HepG2 (cell line): ENCODE measurements around the gene CDH23. TPM values are rescaled to one million over a fixed set of nuclear protein-coding genes. Genes with fewer than 3 reads are reported as not detected.

Experiments
- ATF1 ChIP-seq: IDR thresholded peaks from 2 replicates; pipeline ENCODE4 v1.6.1; 2016; ENCODE audit warnings: mild to moderate bottlenecking, control low read depth
- EP300 ChIP-seq, 3 experiments: sonication (generic) in 1 of 3; formaldehyde crosslinking in 1 of 3; IDR thresholded peaks; 2 replicates each; pipeline versions ENCODE4 v1.5.1 to v1.6.1; 2011 to 2020; ENCODE audit warnings: low read depth in 2 of 3, low read length in 2 of 3, borderline replicate concordance in 1 of 3, improper control_type of control experiment in 1 of 3, mild to moderate bottlenecking in 1 of 3, missing genetic modification reagents in 1 of 3, moderate library complexity in 1 of 3
- FOXA1 ChIP-seq, 2 experiments: fragments of 450-650 bp in 1 of 2; sonication (generic) in 1 of 2; formaldehyde crosslinking in 1 of 2; IDR thresholded peaks; 2 replicates each; pipeline versions ENCODE4 v1.4.0 to v1.6.1; 2016 to 2020; ENCODE audit warnings: missing genetic modification reagents in 1 of 2
- HDAC1 ChIP-seq: sonication (generic); formaldehyde crosslinking; IDR thresholded peaks from 2 replicates; pipeline ENCODE4 v1.5.1; 2020; ENCODE audit warnings: mild to moderate bottlenecking, missing genetic modification reagents
- MEIS1 ChIP-seq: sonication (generic); formaldehyde crosslinking; IDR thresholded peaks from 2 replicates; pipeline ENCODE4 v1.9.0; 2021; ENCODE audit warnings: mild to moderate bottlenecking, missing genetic modification reagents, moderate library complexity, borderline replicate concordance
- MTF1 ChIP-seq: sonication (generic); formaldehyde crosslinking; IDR thresholded peaks from 2 replicates; pipeline ENCODE4 v1.5.0; 2020; ENCODE audit warnings: missing genetic modification reagents
- NRL ChIP-seq: sonication (generic); formaldehyde crosslinking; IDR thresholded peaks from 2 replicates; pipeline ENCODE4 v1.5.0; 2020; ENCODE audit warnings: missing genetic modification reagents, mild to moderate bottlenecking, moderate library complexity, borderline replicate concordance
- PRMT3 ChIP-seq: sonication (generic); formaldehyde crosslinking; IDR thresholded peaks from 2 replicates; pipeline ENCODE4 v1.8.1; 2022; ENCODE audit warnings: low read depth, mild to moderate bottlenecking, moderate library complexity, missing genetic modification reagents, borderline replicate concordance
- SAFB2 ChIP-seq: sonication (generic); formaldehyde crosslinking; IDR thresholded peaks from 2 replicates; pipeline ENCODE4 v1.5.1; 2020; ENCODE audit warnings: missing genetic modification reagents, low read depth, mild to moderate bottlenecking, borderline replicate concordance
- SOX5 ChIP-seq: IDR thresholded peaks from 2 replicates; pipeline ENCODE4 v1.6.1; 2016; ENCODE audit warnings: borderline replicate concordance
- TBX3 ChIP-seq: fragments of 450-650 bp; IDR thresholded peaks from 2 replicates; pipeline ENCODE4 v1.6.1; 2017; ENCODE audit warnings: antibody characterized with exemption, mild to moderate bottlenecking, inconsistent platforms, borderline replicate concordance
- THAP11 ChIP-seq: IDR thresholded peaks from 2 replicates; pipeline ENCODE4 v1.6.1; 2016; ENCODE audit warnings: missing biosample characterization, missing genetic modification reagents
- ZNF232 ChIP-seq: sonication (generic); formaldehyde crosslinking; IDR thresholded peaks from 2 replicates; pipeline ENCODE4 v1.4.0; 2020; ENCODE audit warnings: missing genetic modification reagents, borderline replicate concordance
- ZNF260 ChIP-seq: sonication (generic); formaldehyde crosslinking; IDR thresholded peaks from 2 replicates; pipeline ENCODE4 v1.4.0; 2020; ENCODE audit warnings: missing genetic modification reagents, low read depth, mild to moderate bottlenecking, borderline replicate concordance
- ZNF34 ChIP-seq: sonication (generic); formaldehyde crosslinking; IDR thresholded peaks from 2 replicates; pipeline ENCODE4 v1.4.0; 2020; ENCODE audit warnings: mild to moderate bottlenecking, missing genetic modification reagents, borderline replicate concordance
- ZNF354B ChIP-seq: sonication (generic); formaldehyde crosslinking; IDR thresholded peaks from 2 replicates; pipeline ENCODE4 v1.8.0; 2022; ENCODE audit warnings: mild to moderate bottlenecking, missing genetic modification reagents
- ZNF558 ChIP-seq: sonication (generic); formaldehyde crosslinking; IDR thresholded peaks from 2 replicates; pipeline ENCODE4 v1.9.0; 2022; ENCODE audit warnings: mild to moderate bottlenecking, missing genetic modification reagents, borderline replicate concordance
- ZNF589 ChIP-seq: sonication (generic); formaldehyde crosslinking; conservative IDR thresholded peaks from 2 replicates; pipeline ENCODE4 v1.8.0; 2022; ENCODE audit warnings: mild to moderate bottlenecking, moderate library complexity, missing genetic modification reagents
- ZNF891 ChIP-seq: sonication (generic); formaldehyde crosslinking; IDR thresholded peaks from 2 replicates; pipeline ENCODE4 v1.5.0; 2020; ENCODE audit warnings: mild to moderate bottlenecking, missing genetic modification reagents
- ZSCAN29 ChIP-seq: sonication (generic); formaldehyde crosslinking; conservative IDR thresholded peaks from 2 replicates; pipeline ENCODE4 v1.4.0; 2020; ENCODE audit warnings: mild to moderate bottlenecking, missing genetic modification reagents
- ZSCAN31 ChIP-seq: sonication (generic); formaldehyde crosslinking; IDR thresholded peaks from 2 replicates; pipeline ENCODE4 v1.5.0; 2020; ENCODE audit warnings: low read depth, mild to moderate bottlenecking, missing genetic modification reagents
- polyA plus RNA-seq, 8 experiments: library from polyadenylated mRNA; depleted of rRNA in 3 of 8; stranded (reverse) in 7 of 8; unstranded in 1 of 8; fragments of >200 nt; fragmentation: Illumina TruSeq in 4 of 8; extraction: Trizol in 4 of 8; gene quantifications; 2 replicates each; pipeline versions ENCODE4 v1.2.1 to v1.2.3, GENCODE V29; 2011 to 2016; ENCODE audit warnings: low read depth in 4 of 8, missing spikeins in 1 of 8, mixed read lengths in 1 of 8; ENCODE audit not compliant: insufficient read depth in 1 of 8
- total RNA-seq, 5 experiments: library from RNA; depleted of rRNA; stranded (reverse); fragments of >200 nt; fragmentation: Illumina TruSeq; extraction: Trizol; gene quantifications; 2 replicates each; pipeline ENCODE4 v1.2.3, GENCODE V29; 2016; ENCODE audit warnings: low read depth in 1 of 5
- TF ChIP-seq, protein P1 (sequence below): sonication (generic); formaldehyde crosslinking; IDR thresholded peaks from 2 replicates; pipeline ENCODE4 v1.5.0; 2020; ENCODE audit warnings: missing genetic modification reagents
- TF ChIP-seq, protein P2 (sequence below): sonication (generic); formaldehyde crosslinking; IDR thresholded peaks from 2 replicates; pipeline ENCODE4 v1.5.0; 2020; ENCODE audit warnings: missing genetic modification reagents
- TF ChIP-seq, protein P3 (sequence below): sonication (generic); formaldehyde crosslinking; IDR thresholded peaks from 2 replicates; pipeline ENCODE4 v1.8.1; 2023; ENCODE audit warnings: missing genetic modification reagents, mild to moderate bottlenecking, borderline replicate concordance
- TF ChIP-seq, protein P4 (sequence below): sonication (generic); formaldehyde crosslinking; IDR thresholded peaks from 2 replicates; pipeline ENCODE4 v1.5.1; 2020; ENCODE audit warnings: missing genetic modification reagents, mild to moderate bottlenecking, borderline replicate concordance

The CDH23 gene
- total and polyA plus RNA-seq, 2 of the 13 experiments (the other 11 are each of a cell fraction or from before 2014, with no cell fraction given): 0.13 TPM; not detected in 1

DNA sequence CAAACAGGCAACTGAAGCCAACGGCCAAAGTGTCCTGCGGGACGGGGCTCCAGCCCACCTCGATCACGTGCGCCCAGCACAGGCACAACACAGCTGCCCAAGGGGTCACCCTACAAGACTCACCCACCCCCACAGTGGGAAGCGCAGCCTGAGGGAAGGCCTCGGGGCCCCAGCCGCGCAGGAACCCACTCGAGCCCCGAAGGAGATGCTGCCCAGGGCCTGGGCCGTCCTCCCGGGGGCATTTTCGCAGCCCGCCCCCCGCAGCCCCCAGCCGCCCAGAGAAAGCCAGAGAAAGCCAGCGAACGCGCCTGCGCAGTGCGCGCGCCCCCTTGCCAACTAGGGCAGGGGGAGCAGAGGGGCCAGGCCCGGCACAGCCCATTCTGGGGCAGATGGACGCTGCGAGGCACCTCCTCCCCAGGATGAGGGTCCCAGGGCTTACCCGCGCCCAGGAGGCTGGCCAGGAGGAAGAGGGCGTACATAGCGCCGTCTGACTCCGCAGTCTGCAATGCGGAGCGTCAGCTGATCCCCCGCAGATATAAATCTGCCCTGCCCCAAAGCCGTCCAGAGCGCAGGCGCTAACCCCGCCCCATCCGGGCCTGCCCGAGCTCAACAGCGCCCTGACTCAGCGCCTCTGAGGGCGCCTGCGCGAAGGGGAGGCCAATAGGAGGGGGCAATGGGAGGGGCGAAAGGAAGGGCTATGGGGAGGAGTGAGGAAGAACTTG, 454.2 kb downstream of the CDH23 start, which contains the start of gene PSAP (continued):
- no peak for TF ChIP-seq TBX3
- TF ChIP-seq, protein P1, sequence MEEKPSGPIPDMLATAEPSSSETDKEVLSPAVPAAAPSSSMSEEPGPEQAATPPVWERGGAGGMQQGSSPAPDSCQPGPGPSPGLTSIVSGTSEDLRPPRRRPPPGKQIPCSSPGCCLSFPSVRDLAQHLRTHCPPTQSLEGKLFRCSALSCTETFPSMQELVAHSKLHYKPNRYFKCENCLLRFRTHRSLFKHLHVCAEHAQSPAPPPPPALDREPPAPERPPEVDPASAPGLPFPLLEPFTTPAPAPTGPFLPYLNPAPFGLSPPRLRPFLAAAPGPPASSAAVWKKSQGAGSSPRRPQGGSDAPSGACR (CRISPR knock-in tag): no peak
- TF ChIP-seq EP300 (IDR thresholded peaks at IDR 0.05; ENCODE audit: low read depth in 2 of 2, low read length in 2 of 2): no peak
- TF ChIP-seq EP300 (CRISPR knock-in tag; IDR thresholded peaks at IDR 0.05; ENCODE audit: borderline replicate concordance): 0 out of 2 replicates have a peak, but pooled peaks have one; percentile 19
- TF ChIP-seq THAP11 (CRISPR knock-in tag): peak; percentile 69
- peak; percentile 73; the same call in 1 of the 2 replicates for TF ChIP-seq SAFB2
- TF ChIP-seq ZNF232 (CRISPR knock-in tag): peak; percentile 40; the same call in 1 of the 2 replicates
- TF ChIP-seq, protein P2, sequence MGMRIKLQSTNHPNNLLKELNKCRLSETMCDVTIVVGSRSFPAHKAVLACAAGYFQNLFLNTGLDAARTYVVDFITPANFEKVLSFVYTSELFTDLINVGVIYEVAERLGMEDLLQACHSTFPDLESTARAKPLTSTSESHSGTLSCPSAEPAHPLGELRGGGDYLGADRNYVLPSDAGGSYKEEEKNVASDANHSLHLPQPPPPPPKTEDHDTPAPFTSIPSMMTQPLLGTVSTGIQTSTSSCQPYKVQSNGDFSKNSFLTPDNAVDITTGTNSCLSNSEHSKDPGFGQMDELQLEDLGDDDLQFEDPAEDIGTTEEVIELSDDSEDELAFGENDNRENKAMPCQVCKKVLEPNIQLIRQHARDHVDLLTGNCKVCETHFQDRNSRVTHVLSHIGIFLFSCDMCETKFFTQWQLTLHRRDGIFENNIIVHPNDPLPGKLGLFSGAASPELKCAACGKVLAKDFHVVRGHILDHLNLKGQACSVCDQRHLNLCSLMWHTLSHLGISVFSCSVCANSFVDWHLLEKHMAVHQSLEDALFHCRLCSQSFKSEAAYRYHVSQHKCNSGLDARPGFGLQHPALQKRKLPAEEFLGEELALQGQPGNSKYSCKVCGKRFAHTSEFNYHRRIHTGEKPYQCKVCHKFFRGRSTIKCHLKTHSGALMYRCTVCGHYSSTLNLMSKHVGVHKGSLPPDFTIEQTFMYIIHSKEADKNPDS (CRISPR knock-in tag): no peak
- peak; percentile 48; the same call in 1 of the 2 replicates for TF ChIP-seq ZSCAN29 (CRISPR knock-in tag)
- no peak for TF ChIP-seq PRMT3 (CRISPR knock-in tag)
- peak; percentile 71; the same call in 1 of the 2 replicates for TF ChIP-seq MEIS1 (CRISPR knock-in tag)
- no peak for TF ChIP-seq ZNF589
- peak; percentile 84 for TF ChIP-seq ZSCAN31 (CRISPR knock-in tag)
- no peak for TF ChIP-seq ZNF354B (CRISPR knock-in tag)
- peak; percentile 33; the same call in 1 of the 2 replicates for TF ChIP-seq SOX5 (CRISPR knock-in tag)
- no peak for TF ChIP-seq MTF1 (CRISPR knock-in tag)
- no peak for TF ChIP-seq FOXA1 (IDR thresholded peaks at IDR 0.05)
- TF ChIP-seq FOXA1 (CRISPR knock-in tag; IDR thresholded peaks at IDR 0.05): no peak; the same call in 1 of the 2 replicates
- TF ChIP-seq NRL: peak; percentile 83; the same call in 1 of the 2 replicates
- no peak for TF ChIP-seq ATF1 (CRISPR knock-in tag)
- TF ChIP-seq, protein P3, sequence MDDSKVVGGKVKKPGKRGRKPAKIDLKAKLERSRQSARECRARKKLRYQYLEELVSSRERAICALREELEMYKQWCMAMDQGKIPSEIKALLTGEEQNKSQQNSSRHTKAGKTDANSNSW (CRISPR knock-in tag): no peak
- TF ChIP-seq, protein P4, sequence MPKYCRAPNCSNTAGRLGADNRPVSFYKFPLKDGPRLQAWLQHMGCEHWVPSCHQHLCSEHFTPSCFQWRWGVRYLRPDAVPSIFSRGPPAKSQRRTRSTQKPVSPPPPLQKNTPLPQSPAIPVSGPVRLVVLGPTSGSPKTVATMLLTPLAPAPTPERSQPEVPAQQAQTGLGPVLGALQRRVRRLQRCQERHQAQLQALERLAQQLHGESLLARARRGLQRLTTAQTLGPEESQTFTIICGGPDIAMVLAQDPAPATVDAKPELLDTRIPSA: no peak
- peak; percentile 97 for TF ChIP-seq ZNF891 (CRISPR knock-in tag)
- TF ChIP-seq ZNF558 (CRISPR knock-in tag): no peak; the same call in 1 of the 2 replicates
- TF ChIP-seq ZNF34: no peak; the same call in 1 of the 2 replicates
- peak; percentile 81; the same call in 1 of the 2 replicates for TF ChIP-seq HDAC1
- TF ChIP-seq ZNF260 (CRISPR knock-in tag): no peak
